Urinary bladder (tissue), 4 donors: Measurements from ENCODE around the gene PRRC2B. TPM values are rescaled to one million over a fixed set of nuclear protein-coding genes. Genes with fewer than 3 reads are reported as not detected.

ENCODE experiments used
- DNase-seq: peaks from one replicate; pipeline ENCODE4 v3.0.0-alpha.2; 2015; ENCODE audit errors: extremely low spot score
- H3K27ac ChIP-seq: one replicate; pipeline ENCODE4 v1.5.1; 2013; ENCODE audit warnings: low read depth, mild to moderate bottlenecking, moderate library complexity
- H3K36me3 ChIP-seq: one replicate; pipeline ENCODE4 v1.6.1; 2013; ENCODE audit warnings: mild to moderate bottlenecking, moderate library complexity; ENCODE audit not compliant: insufficient read depth
- H3K4me1 ChIP-seq: one replicate; pipeline ENCODE4 v1.6.1; 2013; ENCODE audit warnings: mild to moderate bottlenecking, moderate library complexity; ENCODE audit not compliant: insufficient read depth
- H3K4me3 ChIP-seq: one replicate; pipeline ENCODE4 v1.5.1; 2013; ENCODE audit warnings: low read depth, low read length
- WGBS: extraction: QIAGEN DNeasy Blood & Tissue Kit; methylation state at CpG from one replicate; pipeline ENCODE4 v1.1.7; 2013; 5-methylcytosine and 5-hydroxymethylcytosine counted together
- polyA plus RNA-seq: library from polyadenylated mRNA; stranded (reverse); fragments of 200-250 nt; gene quantifications from one replicate; pipeline ENCODE4 v1.2.3, GENCODE V29; 2013
- total RNA-seq: library from RNA; depleted of rRNA; stranded (reverse); fragments of >200 nt; gene quantifications from one replicate; pipeline ENCODE4 v1.2.3, GENCODE V29; 2014
- donor health status: healthy with polysubstance abuse.
- donor health status: healthy.

PRRC2B gene
- total and polyA plus RNA-seq, 2 donors = 78.7 to 82.3 TPM

GRCh38 chr9:131406563-131407436 lies 12.9 kb downstream of the PRRC2B start:
- whole genome bisulfite sequencing = 29% methylated on average over 9 of the region's 9 CpGs
- Histone ChIP-seq H3K36me3 (no peaks in the 10 kb centered on the region), H3K4me3 (no peak overlapping the region), H3K27ac (no peak overlapping the region), H3K4me1 (peaks cover 3% of the 10 kb centered on the region)
- no peak for DNase-seq

DNA sequence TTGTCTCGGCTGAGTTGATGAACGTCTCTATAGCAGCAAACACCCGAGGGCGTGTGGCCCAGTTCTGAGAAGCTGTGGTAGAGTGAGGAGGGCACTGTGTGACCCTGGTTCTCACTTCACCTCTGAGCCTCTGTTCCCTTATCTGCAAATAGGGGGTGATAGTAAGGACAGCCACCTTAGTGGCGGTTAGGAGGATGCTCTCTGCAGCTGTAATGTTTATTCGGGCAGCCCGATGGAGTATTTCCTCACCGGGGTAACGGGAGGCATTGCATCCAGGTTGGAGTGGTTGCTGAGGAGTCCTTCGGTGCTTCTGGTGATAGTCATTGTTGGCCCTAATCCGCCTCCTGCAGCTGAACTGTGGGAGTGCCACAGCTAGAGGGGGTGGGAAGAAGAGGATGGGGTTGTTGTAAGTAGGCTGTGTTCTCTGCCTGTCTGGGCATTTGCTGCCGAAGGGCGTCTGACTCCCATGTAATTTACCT lies 13.9 kb downstream of the PRRC2B start:
- Histone ChIP-seq H3K27ac (no peak overlapping the region), H3K4me1 (peaks cover 4% of the 10 kb centered on the region), H3K36me3 (no peaks in the 10 kb centered on the region), H3K4me3 (no peak overlapping the region)
- DNase-seq = no peak
- 19% methylated on average over 13 of the region's 13 CpGs for WGBS

DNA sequence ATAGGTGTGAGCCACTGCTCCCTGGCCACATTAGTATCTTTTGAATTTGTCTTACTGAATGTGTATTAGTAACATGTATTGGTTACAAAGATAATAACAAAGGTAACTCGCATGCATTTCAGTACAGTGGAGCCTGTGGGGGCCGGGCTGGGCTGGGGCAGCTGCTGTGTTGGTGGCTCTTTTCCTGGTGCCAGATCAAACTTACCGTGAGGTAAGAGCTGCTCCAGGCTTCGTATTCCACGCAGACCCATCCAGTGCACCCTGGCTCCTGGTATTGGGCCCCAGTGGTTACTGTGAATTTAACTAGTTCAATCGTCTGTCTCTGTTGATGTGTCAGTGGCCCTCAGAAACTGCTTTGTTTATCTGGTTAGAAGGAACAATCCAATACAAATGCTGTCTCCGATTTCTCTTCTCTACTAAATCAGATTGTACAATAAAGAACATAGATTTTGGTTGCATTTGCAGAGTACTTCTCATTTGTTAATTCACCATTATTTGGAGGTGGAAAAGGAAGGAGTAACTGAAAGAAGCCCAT lies 15.6 kb downstream of the PRRC2B start:
- H3K27ac ChIP-seq = peak overlapping the region; percentile 25
- no peaks in the 10 kb centered on the region for H3K36me3 ChIP-seq
- no peak for DNase-seq
- WGBS = 49% methylated on average over 7 of the region's 7 CpGs
- peaks cover 4% of the 10 kb centered on the region for H3K4me1 ChIP-seq
- no peak overlapping the region for H3K4me3 ChIP-seq

GRCh38 chr9:131410044-131410491 lies 16.2 kb downstream of the PRRC2B start:
- 59% methylated on average over 7 of the region's 7 CpGs for WGBS

DNA sequence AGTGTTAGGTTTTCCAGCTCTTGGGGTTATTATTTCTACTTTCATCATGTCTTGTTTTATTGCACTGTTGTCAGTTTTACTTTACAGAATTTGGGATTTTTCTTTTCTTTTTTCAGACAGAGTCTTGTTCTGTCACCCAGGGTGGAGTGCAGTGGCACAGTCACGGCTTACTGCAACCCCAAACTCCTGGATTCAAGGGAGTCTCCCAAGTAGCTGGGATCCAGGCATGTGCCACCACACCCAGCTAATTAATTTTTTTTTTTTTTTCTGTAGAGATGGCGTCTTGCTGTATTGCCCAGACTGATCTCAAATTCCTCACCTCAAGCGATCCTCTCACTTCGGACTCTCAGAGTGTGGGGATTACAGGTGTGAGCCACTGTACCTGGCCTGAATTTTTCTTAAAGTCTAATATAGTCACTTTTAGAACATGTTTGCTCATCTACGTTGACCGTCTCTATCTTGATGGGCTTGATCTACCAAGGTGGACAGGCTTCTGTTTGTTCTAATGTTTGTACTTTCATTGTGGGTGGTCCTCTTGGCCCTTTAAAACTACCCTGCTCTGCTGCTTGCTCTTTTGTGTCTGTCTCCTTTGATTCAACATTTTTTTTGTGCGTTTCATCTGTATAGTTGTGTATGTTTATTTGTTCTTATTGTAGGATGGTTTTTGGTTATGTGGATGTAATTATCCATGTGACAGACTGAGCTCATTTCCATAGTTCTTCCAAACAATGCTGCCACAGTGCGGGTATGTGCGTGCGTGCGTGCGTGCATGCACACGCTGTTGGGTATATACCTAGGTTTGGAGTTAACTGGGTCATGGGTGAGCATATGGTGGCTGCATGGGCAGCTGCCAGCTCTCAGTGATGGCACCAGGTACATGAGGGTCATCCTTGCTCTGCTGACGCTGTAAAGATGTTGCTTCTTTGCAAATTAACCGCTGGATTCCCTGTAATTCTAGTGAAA lies 18.1 kb downstream of the PRRC2B start:
- Histone ChIP-seq H3K4me3 (no peak overlapping the region), H3K27ac (no peak overlapping the region), H3K4me1 (peaks cover 4% of the 10 kb centered on the region), H3K36me3 (no peaks in the 10 kb centered on the region)
- WGBS = 72% methylated on average over 15 of the region's 15 CpGs
- DNase-seq = no peak

More at GRCh38 chr9:131410044-131410491, 16.2 kb downstream of the PRRC2B start:
- Histone ChIP-seq H3K4me1 (peaks cover 4% of the 10 kb centered on the region), H3K27ac (peak overlapping the region; percentile 27), H3K4me3 (no peak overlapping the region), H3K36me3 (no peaks in the 10 kb centered on the region)
- no peak for DNase-seq

DNA sequence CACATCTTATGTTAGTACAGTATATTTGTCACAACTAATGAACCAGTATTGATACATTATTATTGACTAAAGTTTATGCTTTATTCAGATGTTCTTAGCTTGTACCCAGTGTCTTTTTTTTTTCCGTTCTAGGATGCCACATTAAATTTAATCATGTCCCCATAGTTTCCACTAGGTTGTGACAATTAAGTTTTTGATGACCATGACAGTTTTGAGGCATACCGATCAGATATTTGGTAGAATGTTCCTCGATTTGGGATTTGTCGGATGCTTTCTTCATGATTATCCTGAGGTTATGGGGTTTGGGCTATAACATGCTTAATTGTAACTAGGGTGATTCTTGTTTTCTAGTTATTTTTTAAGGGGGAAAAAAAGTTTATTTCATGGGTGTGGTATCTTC lies 22.6 kb downstream of the PRRC2B start:
- no peak for DNase-seq
- 89% methylated on average over 4 of the region's 4 CpGs for WGBS
- Histone ChIP-seq H3K36me3 (no peaks in the 10 kb centered on the region), H3K27ac (no peak overlapping the region), H3K4me3 (no peak overlapping the region), H3K4me1 (peaks cover 2% of the 10 kb centered on the region)

- Histone ChIP-seq H3K4me1 (no peaks in the 10 kb centered on the region), H3K36me3 (no peaks in the 10 kb centered on the region), H3K4me3 (no peak overlapping the region), H3K27ac (peak overlapping the region; percentile 48)
- DNase-seq = no peak
- WGBS = 60% methylated on average over 13 of the region's 13 CpGs
Observed at GRCh38 chr9:131417264-131418142, 23.6 kb downstream of the PRRC2B start.

DNA sequence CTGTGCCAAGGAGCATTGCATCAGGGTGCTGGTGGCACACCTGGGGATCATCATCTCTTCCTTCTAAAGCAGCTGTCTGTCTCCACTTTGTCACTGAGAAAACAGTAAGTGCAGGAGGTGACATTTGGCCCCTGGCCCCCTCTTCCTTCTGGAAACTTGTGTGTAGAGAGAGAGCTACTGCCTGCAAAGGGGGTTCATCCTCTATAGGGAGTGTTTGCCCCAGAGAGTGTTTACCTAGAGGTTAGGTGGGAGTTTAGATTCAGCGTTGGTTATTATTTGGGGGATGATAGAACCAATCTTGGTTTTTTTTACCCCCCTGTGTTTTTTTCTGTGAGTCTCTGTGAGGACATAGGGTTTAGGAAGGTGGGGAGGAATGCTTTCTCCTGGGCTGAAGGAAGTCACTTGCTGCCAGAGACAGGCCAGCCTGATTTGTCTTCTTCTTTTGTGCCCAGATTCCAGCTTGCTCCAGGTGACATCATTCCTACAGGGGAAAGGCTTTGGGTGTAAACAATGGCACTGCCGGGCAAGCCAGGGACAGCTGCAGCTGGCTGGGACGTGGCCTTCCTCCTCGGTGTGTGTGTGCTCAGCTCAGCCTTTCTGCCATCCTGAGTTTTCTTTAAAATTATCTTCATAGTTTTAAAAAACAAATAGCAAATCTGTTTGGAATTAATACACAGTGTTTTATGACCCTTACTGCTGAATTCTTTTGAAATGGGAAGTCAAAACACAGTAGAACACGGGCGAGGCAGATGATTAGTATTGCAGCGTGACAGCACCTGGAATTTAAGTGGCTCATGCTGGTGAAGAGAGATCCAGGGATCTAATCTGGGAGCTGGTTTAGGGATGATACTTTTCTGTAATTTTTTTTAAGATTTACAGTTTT lies 24.5 kb downstream of the PRRC2B start:
- Histone ChIP-seq H3K4me1 (peaks cover under 1% of the 10 kb centered on the region), H3K36me3 (no peaks in the 10 kb centered on the region), H3K4me3 (no peak overlapping the region), H3K27ac (peak overlapping the region; percentile 73)
- DNase-seq = no peak
- WGBS = 20% methylated on average over 7 of the region's 7 CpGs

DNA sequence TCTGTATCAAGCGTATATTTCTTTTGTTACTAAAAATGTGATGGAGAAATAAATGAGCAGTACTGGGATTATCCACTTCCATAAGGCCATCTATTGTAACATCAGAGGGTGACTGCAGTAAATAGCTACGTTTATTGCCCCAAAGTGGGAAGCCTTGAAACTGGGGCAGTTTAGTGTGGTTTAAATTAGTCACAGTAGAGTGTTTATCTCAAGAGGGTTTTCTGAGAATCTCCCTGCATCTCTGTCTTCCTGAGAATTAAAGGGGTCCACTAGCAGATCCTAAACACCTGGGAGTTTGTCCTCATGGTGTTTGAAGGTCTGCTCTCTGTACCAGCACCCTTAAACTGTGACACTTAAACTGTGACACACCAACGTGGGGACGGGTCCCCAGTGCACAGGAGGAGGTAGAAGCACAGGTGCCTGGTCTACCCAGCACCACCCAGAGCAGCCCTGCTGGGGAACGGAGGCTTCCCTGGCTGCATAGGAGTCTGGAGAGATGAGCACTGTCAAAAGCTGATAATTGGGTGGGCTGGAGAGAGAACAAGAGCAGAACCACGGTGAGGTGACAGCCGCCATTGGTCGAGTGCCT lies 25.2 kb downstream of the PRRC2B start:
- Histone ChIP-seq H3K4me1 (peaks cover 2% of the 10 kb centered on the region), H3K36me3 (no peaks in the 10 kb centered on the region), H3K27ac (no peak overlapping the region), H3K4me3 (no peak overlapping the region)
- no peak for DNase-seq
- WGBS = 51% methylated on average over 8 of the region's 8 CpGs

- DNase-seq = no peak
- peaks cover 2% of the 10 kb centered on the region for H3K4me1 ChIP-seq
- H3K27ac ChIP-seq = no peak overlapping the region
- no peak overlapping the region for H3K4me3 ChIP-seq
- 74% methylated on average over 12 of the region's 12 CpGs for WGBS
- H3K36me3 ChIP-seq = no peaks in the 10 kb centered on the region
Observed at GRCh38 chr9:131419716-131420115, 25.8 kb downstream of the PRRC2B start.

DNA sequence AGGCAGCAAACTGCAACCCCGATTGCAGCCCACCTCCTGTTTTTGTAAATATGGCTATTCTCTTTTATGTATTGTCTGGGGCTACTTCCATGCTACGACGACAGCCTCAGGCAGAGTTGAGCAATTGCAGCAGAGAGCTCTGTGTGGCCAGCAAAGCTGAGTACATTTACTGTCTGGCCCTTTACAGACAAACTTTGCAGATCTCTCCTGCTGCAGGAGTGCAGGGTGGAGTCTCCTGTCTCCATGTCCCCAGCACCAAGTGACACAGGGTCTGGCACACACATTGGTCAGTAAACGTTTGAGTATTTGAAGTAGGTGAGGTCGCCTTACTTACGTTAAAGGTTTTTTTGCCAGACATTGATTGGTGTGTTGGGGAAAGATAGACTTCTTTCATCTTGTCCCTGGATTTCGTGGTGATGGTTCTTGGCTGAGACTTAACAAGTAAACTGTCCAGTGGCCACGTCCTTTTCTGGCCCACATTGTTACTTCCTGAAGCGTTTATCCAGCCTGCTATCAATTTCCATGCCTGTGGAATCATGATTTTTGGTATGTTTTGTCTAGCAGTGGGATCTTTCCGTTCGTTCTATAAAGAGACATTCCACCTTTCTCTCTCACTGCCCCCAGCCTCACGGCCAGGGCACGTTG lies 27.2 kb downstream of the PRRC2B start:
- DNase-seq = no peak
- H3K4me1 ChIP-seq = peaks cover 2% of the 10 kb centered on the region
- WGBS = 23% methylated on average over 13 of the region's 13 CpGs
- no peak overlapping the region for H3K27ac ChIP-seq
- H3K4me3 ChIP-seq = no peak overlapping the region
- no peaks in the 10 kb centered on the region for H3K36me3 ChIP-seq
